Ascending aorta (tissue), 2 donors: ENCODE measurements around the gene NASP. TPM values are rescaled to one million over a fixed set of nuclear protein-coding genes. Genes with fewer than 3 reads are reported as not detected.

Experiments used
- DNase-seq, 2 donors: peaks; one replicate each; pipeline ENCODE4 v3.0.0-alpha.2; 2019; ENCODE audit warnings: low spot score in 2 of 2
- H3K27ac ChIP-seq, 2 donors: fragments of 200-600 bp; sonication (generic); one replicate each; pipeline ENCODE4 v1.5.1; 2016 to 2017; ENCODE audit warnings: mild to moderate bottlenecking in 1 of 2
- H3K27me3 ChIP-seq: fragments of 200-600 bp; sonication (generic); one replicate; pipeline ENCODE4 v1.5.1; 2017
- H3K36me3 ChIP-seq, 2 donors: fragments of 200-600 bp; sonication (generic); one replicate each; pipeline ENCODE4 v1.5.1; 2016
- H3K4me1 ChIP-seq, 2 donors: fragments of 200-600 bp; sonication (generic); one replicate each; pipeline ENCODE4 v1.5.1; 2016 to 2017; ENCODE audit warnings: mild to moderate bottlenecking in 1 of 2
- H3K4me3 ChIP-seq, 2 donors: fragments of 200-600 bp; sonication (generic); one replicate each; pipeline ENCODE4 v1.5.1; 2016 to 2017; ENCODE audit warnings: mild to moderate bottlenecking in 1 of 2
- H3K9me3 ChIP-seq, 2 donors: fragments of 200-600 bp; sonication (generic); one replicate each; pipeline ENCODE4 v1.5.1; 2016
- CTCF ChIP-seq, 3 experiments: fragments of 200-600 bp in 2 of 3; fragments of 450-650 bp in 1 of 3; sonication (generic) in 2 of 3; IDR thresholded peaks; one replicate each; pipeline ENCODE4 v1.5.1; 2016 to 2019; ENCODE audit warnings: antibody characterized with exemption in 3 of 3, mild to moderate bottlenecking in 1 of 3, moderate library complexity in 1 of 3
- intact Hi-C: fragments of 100-400 bp; cut with DNase I; formaldehyde crosslinking; loops from one replicate; pipeline ENCODE4 v1.15.1; 2023
- total RNA-seq: library from RNA; depleted of rRNA; stranded (reverse); fragments of >200 nt; gene quantifications from one replicate; pipeline ENCODE4 v1.1.0, GENCODE V29; 2016

NASP gene
- total RNA-seq, 1 donor from 2014 or later, result 49.1 TPM

- Histone ChIP-seq H3K4me3 (no peak overlapping the region), H3K36me3 (peaks cover 41 to 58% of the 10 kb centered on the region in 2 donors), H3K27me3 (no peaks in the 10 kb centered on the region)
Observed at GRCh38 chr1:45617618-45618017, 33.8 kb downstream of the NASP start.

GRCh38 chr1:45619149-45619921 is 35.5 kb downstream of the NASP start:
- Histone ChIP-seq H3K27me3 (no peaks in the 10 kb centered on the region), H3K27ac (peak overlapping the region; percentile 33 to 62), H3K4me1 (peaks cover 0 to 3% of the 10 kb centered on the region in 2 donors), H3K9me3 (no peaks in the 10 kb centered on the region), H3K4me3 (no peak overlapping the region), H3K36me3 (peaks cover 34 to 47% of the 10 kb centered on the region in 2 donors)
- TF ChIP-seq CTCF (IDR thresholded peaks at IDR 0.05), result no peak
- intact Hi-C loops, result no loop called here
- no peak for DNase-seq

More at GRCh38 chr1:45617618-45618017, 33.8 kb downstream of the NASP start:
- intact Hi-C loops, result no loop called here
- no peaks in the 10 kb centered on the region for H3K9me3 ChIP-seq
- DNase-seq, result no peak
- no peak overlapping the region for H3K27ac ChIP-seq
- TF ChIP-seq CTCF (IDR thresholded peaks at IDR 0.05), result no peak
- peaks cover 0 to 3% of the 10 kb centered on the region in 2 donors for H3K4me1 ChIP-seq

GRCh38 chr1:45620588-45621500 is 37.0 kb downstream of the NASP start:
- peaks cover 19 to 36% of the 10 kb centered on the region in 2 donors for H3K36me3 ChIP-seq
- intact Hi-C loops, result no loop called here

GRCh38 chr1:45621501-45621836 is 37.6 kb downstream of the NASP start:
- no peak for DNase-seq
- peaks cover 15 to 34% of the 10 kb centered on the region in 2 donors for H3K36me3 ChIP-seq
- TF ChIP-seq CTCF (IDR thresholded peaks at IDR 0.05), result no peak

More at GRCh38 chr1:45620588-45621500, 37.0 kb downstream of the NASP start:
- Histone ChIP-seq H3K4me3 (no peak overlapping the region), H3K27ac (peak overlapping the region; percentile 7 to 62), H3K4me1 (peaks cover 0 to 3% of the 10 kb centered on the region in 2 donors), H3K27me3 (no peaks in the 10 kb centered on the region), H3K9me3 (no peaks in the 10 kb centered on the region)
- DNase-seq, result no peak
- TF ChIP-seq CTCF (IDR thresholded peaks at IDR 0.05), result no peak

GRCh38 chr1:45621895-45622523 is 38.2 kb downstream of the NASP start:
- no peak for DNase-seq
- Histone ChIP-seq H3K4me1 (peaks cover 0 to 3% of the 10 kb centered on the region in 2 donors), H3K9me3 (no peaks in the 10 kb centered on the region), H3K27me3 (no peaks in the 10 kb centered on the region), H3K4me3 (peak overlapping the region; percentile 39 to 51), H3K27ac (peak overlapping the region; percentile 37 to 62), H3K36me3 (peaks cover 13 to 34% of the 10 kb centered on the region in 2 donors)
- TF ChIP-seq CTCF (IDR thresholded peaks at IDR 0.05), result no peak
- intact Hi-C loops, result no loop called here

More at GRCh38 chr1:45621501-45621836, 37.6 kb downstream of the NASP start:
- H3K4me3 ChIP-seq, result no peak overlapping the region
- peaks cover 0 to 3% of the 10 kb centered on the region in 2 donors for H3K4me1 ChIP-seq
- H3K27ac ChIP-seq, result peak overlapping the region; percentile 7 to 62
- H3K27me3 ChIP-seq, result no peaks in the 10 kb centered on the region
- intact Hi-C loops, result no loop called here
- no peaks in the 10 kb centered on the region for H3K9me3 ChIP-seq
